ENCODE measurements around the gene SLC35G6. TPM values are rescaled to one million over a fixed set of nuclear protein-coding genes. Genes with fewer than 3 reads are reported as not detected.
"Not testable (repeated sequence)": the region's sequence is repeated elsewhere in the genome, so short reads cannot be mapped to it uniquely, and the experiment has no call there.

Gene SLC35G6
- total and polyA plus RNA-seq, 2 donors (not counting 1 experiment from before 2014, with no cell fraction given), result not detected

DNA sequence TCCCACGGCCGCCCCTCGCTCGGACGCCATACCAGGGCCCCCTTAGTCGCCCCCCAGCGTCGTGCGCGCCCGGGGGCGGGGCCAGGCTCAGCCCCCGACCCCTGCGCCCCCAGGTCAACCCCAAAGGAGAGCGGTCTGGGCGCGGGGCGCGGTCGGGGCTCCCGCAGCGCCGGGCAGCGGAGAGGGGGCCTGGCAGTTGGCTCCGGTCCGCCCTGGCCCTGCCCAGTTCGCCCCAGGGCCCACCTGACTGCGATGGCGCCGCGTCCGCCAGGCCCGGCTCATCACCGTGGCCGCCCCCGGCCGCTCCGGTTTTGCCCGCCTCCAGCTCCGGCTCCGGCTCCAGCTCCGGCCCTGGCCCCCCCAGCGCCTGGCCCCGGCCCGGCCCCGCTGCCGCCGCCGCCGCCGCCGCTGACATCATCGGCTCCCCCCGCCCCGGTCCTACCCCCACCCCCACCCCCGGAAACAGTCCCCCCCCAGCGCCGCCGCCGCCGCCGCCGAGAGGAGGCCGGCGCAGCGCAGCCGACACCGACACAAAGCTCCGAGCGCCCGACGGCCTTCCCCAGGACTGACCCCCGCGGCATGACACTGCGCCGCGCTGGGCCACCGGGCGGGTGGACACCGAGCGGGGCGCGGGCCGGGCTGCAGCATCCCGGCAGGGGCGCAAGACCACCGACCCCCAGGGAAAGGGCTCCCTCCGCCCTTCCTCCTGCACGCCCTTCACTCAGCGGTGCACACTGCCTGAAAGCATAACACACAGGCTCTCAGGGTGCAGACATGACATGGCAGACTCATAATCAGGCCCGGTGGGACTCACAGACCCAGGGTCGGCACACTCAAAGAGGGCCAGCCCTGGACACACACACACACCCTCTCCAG, 1.8 kb upstream of the SLC35G6 start, which contains the start of gene ZBTB4:
Gene ZBTB4 (minus strand): TSS at position 419 of the 876 bp plus-strand sequence. CDS start 12,830 bp downstream, outside the sequence.
- H3K9ac ChIP-seq (ENCODE audit: insufficient read depth, low read length), result peak within 1 kb of the TSS; percentile 96
- DNase-seq (ENCODE audit: low read depth in 2 of 2), result peak; percentile 28 to 60
- H3K79me2 ChIP-seq (ENCODE audit: control insufficient read depth, insufficient read depth, low read length), result peaks cover 60% of the 10 kb centered on the region
- H3K4me1 ChIP-seq (ENCODE audit: control insufficient read depth, extremely low read depth, insufficient read depth, low read length), result peaks cover 27% of the 10 kb centered on the region
- peaks cover under 1% of the 10 kb centered on the region for H3K36me3 ChIP-seq (ENCODE audit: control insufficient read depth, insufficient read depth, low read length)
- H3K27me3 ChIP-seq (ENCODE audit: control insufficient read depth, insufficient read depth, low read length), result no peaks in the 10 kb centered on the region
- H2AFZ ChIP-seq (ENCODE audit: low read length), result peak within 1 kb of the TSS; percentile 32
- peak within 1 kb of the TSS; percentile 91 for H3K27ac ChIP-seq (ENCODE audit: insufficient read depth, low read length)
- peak within 1 kb of the TSS; percentile 93 for H3K4me2 ChIP-seq (ENCODE audit: extremely low read depth, insufficient read depth, low read length)
- TF ChIP-seq, protein P1, sequence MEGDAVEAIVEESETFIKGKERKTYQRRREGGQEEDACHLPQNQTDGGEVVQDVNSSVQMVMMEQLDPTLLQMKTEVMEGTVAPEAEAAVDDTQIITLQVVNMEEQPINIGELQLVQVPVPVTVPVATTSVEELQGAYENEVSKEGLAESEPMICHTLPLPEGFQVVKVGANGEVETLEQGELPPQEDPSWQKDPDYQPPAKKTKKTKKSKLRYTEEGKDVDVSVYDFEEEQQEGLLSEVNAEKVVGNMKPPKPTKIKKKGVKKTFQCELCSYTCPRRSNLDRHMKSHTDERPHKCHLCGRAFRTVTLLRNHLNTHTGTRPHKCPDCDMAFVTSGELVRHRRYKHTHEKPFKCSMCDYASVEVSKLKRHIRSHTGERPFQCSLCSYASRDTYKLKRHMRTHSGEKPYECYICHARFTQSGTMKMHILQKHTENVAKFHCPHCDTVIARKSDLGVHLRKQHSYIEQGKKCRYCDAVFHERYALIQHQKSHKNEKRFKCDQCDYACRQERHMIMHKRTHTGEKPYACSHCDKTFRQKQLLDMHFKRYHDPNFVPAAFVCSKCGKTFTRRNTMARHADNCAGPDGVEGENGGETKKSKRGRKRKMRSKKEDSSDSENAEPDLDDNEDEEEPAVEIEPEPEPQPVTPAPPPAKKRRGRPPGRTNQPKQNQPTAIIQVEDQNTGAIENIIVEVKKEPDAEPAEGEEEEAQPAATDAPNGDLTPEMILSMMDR (conservative IDR thresholded peaks at IDR 0.05 in 1 of 2, IDR thresholded peaks at IDR 0.05 in 1 of 2; ENCODE audit: low read depth in 1 of 2, low read length in 2 of 2), result no peak
- peak within 1 kb of the TSS; percentile 70 to 91 (median 82) for H3K4me3 ChIP-seq (replicated peaks in 1 of 4; ENCODE audit: control extremely low read depth in 1 of 4, insufficient read depth in 1 of 4, low read depth in 3 of 4, low read length in 4 of 4)
- peaks cover 2% of the 10 kb centered on the region for H4K20me1 ChIP-seq (ENCODE audit: control insufficient read depth, extremely low read depth, insufficient read depth, low read length)
- H3K9me3 ChIP-seq (ENCODE audit: control insufficient read depth, insufficient read depth, low read depth, low read length), result no peaks in the 10 kb centered on the region

DNA sequence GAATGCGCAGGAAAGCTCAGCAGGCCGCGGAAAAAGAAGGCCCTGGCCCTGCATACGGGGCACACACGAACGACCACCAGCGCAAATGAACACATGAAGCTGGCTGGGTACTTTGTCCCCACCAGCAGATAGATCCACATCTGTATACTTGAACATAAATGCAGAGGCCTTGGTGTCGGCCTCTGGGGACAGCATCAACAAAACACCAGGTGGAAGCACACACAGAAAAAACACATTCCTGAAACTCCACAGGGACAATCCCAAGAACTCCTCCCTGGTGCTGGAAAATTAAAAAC, 1.2 kb upstream of the SLC35G6 start:
- Histone ChIP-seq H3K36me3 (ENCODE audit: control insufficient read depth, insufficient read depth, low read length) (no peaks in the 10 kb centered on the region), H3K4me1 (ENCODE audit: control insufficient read depth, extremely low read depth, insufficient read depth, low read length) (peaks cover 27% of the 10 kb centered on the region), H4K20me1 (ENCODE audit: control insufficient read depth, extremely low read depth, insufficient read depth, low read length) (peaks cover 2% of the 10 kb centered on the region), H3K9ac (ENCODE audit: insufficient read depth, low read length) (peak overlapping the region; percentile 86), H3K27ac (ENCODE audit: insufficient read depth, low read length) (peak overlapping the region; percentile 91), H3K4me2 (ENCODE audit: extremely low read depth, insufficient read depth, low read length) (peak overlapping the region; percentile 93), H3K9me3 (ENCODE audit: control insufficient read depth, insufficient read depth, low read depth, low read length) (no peaks in the 10 kb centered on the region), H2AFZ (ENCODE audit: low read length) (no peak overlapping the region), H3K27me3 (ENCODE audit: control insufficient read depth, insufficient read depth, low read length) (no peaks in the 10 kb centered on the region), H3K79me2 (ENCODE audit: control insufficient read depth, insufficient read depth, low read length) (peaks cover 57% of the 10 kb centered on the region), H3K4me3 (replicated peaks in 1 of 4; ENCODE audit: control extremely low read depth in 1 of 4, insufficient read depth in 1 of 4, low read depth in 3 of 4, low read length in 4 of 4) (peak overlapping the region; percentile 63 to 71 (median 70))
- DNase-seq (ENCODE audit: low read depth in 2 of 2), result no peak
- TF ChIP-seq, protein P1 (conservative IDR thresholded peaks at IDR 0.05 in 1 of 2, IDR thresholded peaks at IDR 0.05 in 1 of 2; ENCODE audit: low read depth in 1 of 2, low read length in 2 of 2), result no peak
- TF ChIP-seq EZH2 (IDR thresholded peaks at IDR 0.05; ENCODE audit: low read length, missing control alignments), result no peak

DNA sequence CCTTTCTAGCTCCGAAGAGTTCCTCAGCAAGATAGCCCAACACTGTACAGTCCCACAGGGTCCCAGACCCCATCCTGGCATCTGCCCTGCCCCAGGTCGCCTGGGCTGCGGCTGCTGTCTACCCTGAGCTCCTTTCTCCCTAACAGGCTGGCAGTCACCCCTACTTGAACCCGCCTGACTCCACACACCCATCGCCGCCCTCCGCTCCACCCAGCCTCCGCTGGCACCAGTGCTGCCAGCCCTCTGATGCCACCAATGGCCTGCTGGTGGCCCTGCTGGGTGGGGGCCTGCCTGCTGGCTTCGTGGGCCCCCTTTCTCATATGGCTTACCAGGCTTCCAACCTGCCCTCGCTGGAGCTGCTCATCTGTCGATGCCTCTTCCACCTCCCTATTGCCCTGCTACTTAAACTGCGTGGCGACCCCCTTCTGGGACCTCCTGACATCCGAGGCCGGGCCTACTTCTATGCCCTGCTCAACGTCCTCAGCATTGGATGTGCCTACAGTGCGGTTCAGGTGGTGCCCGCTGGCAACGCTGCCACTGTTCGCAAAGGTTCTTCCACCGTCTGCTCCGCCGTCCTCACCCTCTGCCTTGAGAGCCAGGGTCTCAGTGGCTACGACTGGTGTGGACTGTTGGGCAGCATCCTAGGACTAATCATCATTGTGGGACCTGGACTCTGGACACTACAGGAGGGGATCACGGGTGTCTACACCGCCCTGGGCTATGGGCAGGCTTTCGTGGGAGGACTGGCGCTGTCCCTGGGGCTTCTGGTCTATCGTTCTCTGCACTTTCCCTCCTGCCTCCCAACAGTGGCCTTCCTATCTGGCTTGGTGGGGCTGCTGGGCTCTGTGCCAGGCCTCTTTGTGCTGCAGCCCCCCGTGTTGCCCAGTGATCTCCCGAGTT, 846 bp downstream of the SLC35G6 start:
- H3K4me1 ChIP-seq (ENCODE audit: control insufficient read depth, extremely low read depth, insufficient read depth, low read length), result peaks cover 17% of the 10 kb centered on the region
- H3K4me3 ChIP-seq (replicated peaks in 1 of 4; ENCODE audit: control extremely low read depth in 1 of 4, insufficient read depth in 1 of 4, low read depth in 3 of 4, low read length in 4 of 4); H2AFZ ChIP-seq (ENCODE audit: low read length); H4K20me1 ChIP-seq (ENCODE audit: control insufficient read depth, extremely low read depth, insufficient read depth, low read length); H3K9me3 ChIP-seq (ENCODE audit: control insufficient read depth, insufficient read depth, low read depth, low read length); H3K27me3 ChIP-seq (ENCODE audit: control insufficient read depth, insufficient read depth, low read length); H3K9ac ChIP-seq (ENCODE audit: insufficient read depth, low read length); H3K36me3 ChIP-seq (ENCODE audit: control insufficient read depth, insufficient read depth, low read length); H3K4me2 ChIP-seq (ENCODE audit: extremely low read depth, insufficient read depth, low read length); DNase-seq (ENCODE audit: low read depth in 2 of 2): not testable (repeated sequence)
- H3K79me2 ChIP-seq (ENCODE audit: control insufficient read depth, insufficient read depth, low read length), result peaks cover 55% of the 10 kb centered on the region
- peak overlapping the region; percentile 100 for H3K27ac ChIP-seq (ENCODE audit: insufficient read depth, low read length)

DNA sequence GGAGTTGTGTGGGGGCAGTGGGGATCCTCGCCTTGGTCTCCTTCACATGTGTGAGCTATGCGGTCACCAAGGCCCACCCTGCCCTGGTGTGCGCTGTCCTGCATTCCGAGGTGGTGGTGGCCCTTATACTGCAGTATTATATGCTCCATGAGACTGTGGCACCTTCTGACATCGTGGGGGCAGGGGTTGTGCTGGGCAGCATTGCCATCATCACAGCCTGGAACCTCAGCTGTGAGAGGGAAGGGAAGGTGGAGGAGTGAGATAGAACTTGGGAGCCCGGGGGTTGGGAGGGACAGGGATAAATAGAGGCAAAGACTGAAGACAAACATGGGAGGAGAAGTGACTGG, 1.5 kb downstream of the SLC35G6 start:
- Histone ChIP-seq H3K27ac (ENCODE audit: insufficient read depth, low read length) (peak overlapping the region; percentile 100), H3K4me1 (ENCODE audit: control insufficient read depth, extremely low read depth, insufficient read depth, low read length) (peaks cover 20% of the 10 kb centered on the region), H3K4me2 (ENCODE audit: extremely low read depth, insufficient read depth, low read length) (peak overlapping the region; percentile 94), H3K4me3 (replicated peaks in 1 of 4; ENCODE audit: control extremely low read depth in 1 of 4, insufficient read depth in 1 of 4, low read depth in 3 of 4, low read length in 4 of 4) (peak overlapping the region; percentile 66 to 91 (median 82)), H3K9ac (ENCODE audit: insufficient read depth, low read length) (peak overlapping the region; percentile 98), H3K79me2 (ENCODE audit: control insufficient read depth, insufficient read depth, low read length) (peaks cover 55% of the 10 kb centered on the region)
- not testable (repeated sequence) for H3K27me3 ChIP-seq (ENCODE audit: control insufficient read depth, insufficient read depth, low read length); H3K36me3 ChIP-seq (ENCODE audit: control insufficient read depth, insufficient read depth, low read length); H3K9me3 ChIP-seq (ENCODE audit: control insufficient read depth, insufficient read depth, low read depth, low read length); H2AFZ ChIP-seq (ENCODE audit: low read length); DNase-seq (ENCODE audit: low read depth in 2 of 2); H4K20me1 ChIP-seq (ENCODE audit: control insufficient read depth, extremely low read depth, insufficient read depth, low read length)
